GM19238 (cell line): ENCODE data around the gene PI4KA.
A peak's percentile ranks its signal among the peaks of the same experiment; 100 is the strongest.

ENCODE experiments used
- DNase-seq: peaks from one replicate; pipeline ENCODE4 v3.0.0; 2011; ENCODE audit warnings: low spot score; ENCODE audit not compliant: insufficient read length

Gene PI4KA

DNA sequence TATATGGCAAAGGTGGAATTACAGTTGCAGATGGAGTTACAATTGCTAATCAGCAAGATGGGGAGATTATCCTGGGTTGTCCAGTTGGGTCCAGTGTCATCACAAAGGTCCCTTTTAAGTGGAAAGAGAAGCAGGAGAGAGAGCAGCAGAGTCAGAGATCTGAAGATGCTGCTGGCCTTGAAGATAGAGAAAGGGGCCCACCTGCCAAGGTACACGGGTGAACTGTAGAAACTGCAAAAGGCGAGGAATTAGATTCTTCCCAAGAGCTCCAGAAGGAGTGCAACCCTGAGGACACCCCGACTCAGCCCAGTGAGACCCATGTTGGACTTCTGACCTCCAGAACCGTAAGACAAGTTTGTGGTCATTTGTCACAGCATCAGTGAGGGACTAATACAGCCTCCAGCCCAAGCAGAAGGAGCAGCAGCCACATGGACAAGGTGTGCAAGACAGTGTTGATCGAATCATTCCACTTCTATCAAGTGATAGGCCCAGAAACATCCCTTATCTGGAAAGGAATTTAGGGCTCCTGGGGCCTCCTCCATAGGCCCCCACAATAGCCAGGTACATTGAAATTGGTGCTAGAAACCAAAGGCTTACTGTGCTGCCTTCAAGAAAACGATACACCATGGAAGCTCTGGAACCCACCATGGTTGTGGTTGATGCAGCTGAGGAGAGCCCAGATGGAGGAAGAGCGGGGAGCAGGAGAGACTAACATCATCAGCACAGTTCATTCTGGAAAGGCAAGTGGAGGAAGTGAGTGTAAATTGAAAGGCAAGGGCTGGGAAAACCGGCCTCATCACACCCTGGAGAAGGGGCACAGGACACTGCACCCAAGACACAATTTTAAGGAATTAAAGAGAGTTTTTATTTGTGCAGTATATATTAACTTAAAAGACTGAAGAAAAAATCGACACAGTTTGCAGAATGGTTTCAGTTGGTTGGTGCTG is 23.5 kb upstream of the PI4KA start:
- no peak for DNase-seq

DNA sequence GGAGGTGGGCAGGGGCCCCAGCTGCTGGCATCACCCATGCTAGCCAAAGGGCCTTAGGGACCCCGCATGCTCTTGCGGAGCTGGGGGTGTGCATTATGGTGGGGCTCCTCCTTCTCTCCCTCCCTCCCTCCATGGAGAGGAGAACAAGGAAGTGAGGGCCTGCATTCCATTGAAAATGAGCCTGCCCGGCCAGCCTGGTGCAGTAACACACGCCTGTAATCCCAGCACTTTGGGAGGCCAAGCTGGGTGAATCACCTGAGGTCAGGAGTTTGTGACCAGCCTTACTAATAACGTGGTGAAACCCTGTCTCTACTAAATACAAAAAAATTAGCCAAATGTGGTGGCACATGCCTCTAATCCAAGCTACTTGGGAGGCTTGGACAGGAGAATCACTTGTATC is 22.6 kb upstream of the PI4KA start:
- no peak for DNase-seq

- DNase-seq: no peak
Measured at GRCh38 chr22:20877715-20878114, 19.1 kb upstream of the PI4KA start.

DNA sequence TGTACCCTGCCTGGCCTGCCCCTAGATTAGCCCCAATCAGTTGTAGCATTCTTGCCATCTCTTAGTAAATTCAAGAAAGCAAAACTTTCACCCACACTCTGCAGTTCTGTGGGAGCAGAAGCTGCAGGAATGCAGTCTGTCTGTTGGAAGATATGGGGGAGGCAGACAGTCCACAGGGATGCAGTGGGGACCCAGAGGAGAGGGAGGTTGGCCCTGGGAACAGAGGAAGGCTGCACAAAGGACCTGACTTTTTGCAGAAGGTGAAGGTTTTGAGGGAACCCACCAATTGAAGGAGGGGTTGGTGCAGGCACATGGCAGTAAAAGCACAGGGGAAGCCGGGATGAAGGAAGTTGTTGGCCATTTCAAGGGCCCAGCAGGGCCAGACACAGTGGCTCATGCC is 16.7 kb upstream of the PI4KA start:
- no peak for DNase-seq

GRCh38 chr22:20873214-20873613 is 14.6 kb upstream of the PI4KA start:
- no peak for DNase-seq

GRCh38 chr22:20869234-20869633 is 10.6 kb upstream of the PI4KA start:
- DNase-seq: no peak

- no peak for DNase-seq
Measured at GRCh38 chr22:20868025-20868962, 9.7 kb upstream of the PI4KA start.

DNA sequence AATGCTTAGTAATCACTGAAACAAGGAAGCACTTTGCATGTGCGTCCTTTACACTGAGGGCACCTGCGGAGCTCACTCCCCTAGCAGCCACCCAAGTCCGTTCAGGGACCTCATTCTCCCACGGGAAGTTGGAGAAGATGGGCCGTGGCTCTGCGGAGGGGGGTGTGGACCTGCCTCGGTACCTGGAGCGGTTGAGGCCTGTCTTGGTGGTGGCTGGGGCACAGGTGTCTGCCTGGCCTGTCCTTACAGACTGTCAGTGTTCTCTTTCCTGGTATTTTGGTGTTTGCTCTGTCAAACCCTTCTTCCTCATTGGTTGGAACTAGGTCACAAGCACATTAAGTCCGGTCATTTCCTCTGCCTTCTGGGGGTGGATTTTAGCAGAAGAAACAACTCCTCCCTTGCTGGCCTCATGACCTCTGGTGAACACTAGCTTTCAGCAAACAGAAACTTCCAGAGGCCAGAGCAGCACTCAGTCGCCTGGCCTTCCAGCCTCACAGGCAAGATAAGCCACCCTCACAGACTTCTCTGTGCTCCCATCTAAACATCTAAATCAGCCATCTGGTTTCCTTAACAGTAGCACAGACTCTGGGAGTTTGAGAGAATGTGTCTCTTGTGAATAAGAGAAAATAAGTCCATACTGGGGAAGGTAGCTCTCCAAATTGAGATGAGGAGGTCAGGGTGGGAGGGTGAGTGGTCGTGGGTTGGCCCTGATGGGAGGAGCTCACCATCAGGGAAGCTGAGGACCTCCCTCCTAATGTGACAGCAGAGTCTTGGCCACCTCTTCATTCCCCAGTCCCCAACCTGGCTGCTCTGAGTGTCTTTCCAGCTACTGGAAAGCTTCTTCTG is 8.8 kb upstream of the PI4KA start:
- no peak for DNase-seq

DNA sequence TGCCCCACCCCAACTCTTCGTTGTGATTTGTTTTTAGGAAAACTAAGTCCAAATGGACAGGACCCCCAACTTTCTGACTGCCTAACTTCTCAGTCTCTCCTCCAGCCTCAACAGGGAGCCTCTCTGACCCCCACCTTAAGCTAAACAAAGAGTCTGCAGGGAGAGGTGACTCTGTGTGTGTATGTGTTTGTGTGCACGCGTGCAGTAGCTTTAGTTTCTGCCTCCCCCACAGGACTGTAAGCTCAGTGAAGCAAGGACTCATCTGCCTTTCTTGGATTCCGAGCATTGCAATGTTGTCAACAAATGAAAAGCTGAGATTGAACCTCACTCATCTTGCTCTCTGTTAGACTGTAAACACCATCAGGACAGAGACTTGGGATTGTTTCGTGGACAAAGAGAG is 8.1 kb upstream of the PI4KA start:
- DNase-seq: no peak

GRCh38 chr22:20865875-20866445 is 7.3 kb upstream of the PI4KA start:
- DNase-seq: no peak

DNA sequence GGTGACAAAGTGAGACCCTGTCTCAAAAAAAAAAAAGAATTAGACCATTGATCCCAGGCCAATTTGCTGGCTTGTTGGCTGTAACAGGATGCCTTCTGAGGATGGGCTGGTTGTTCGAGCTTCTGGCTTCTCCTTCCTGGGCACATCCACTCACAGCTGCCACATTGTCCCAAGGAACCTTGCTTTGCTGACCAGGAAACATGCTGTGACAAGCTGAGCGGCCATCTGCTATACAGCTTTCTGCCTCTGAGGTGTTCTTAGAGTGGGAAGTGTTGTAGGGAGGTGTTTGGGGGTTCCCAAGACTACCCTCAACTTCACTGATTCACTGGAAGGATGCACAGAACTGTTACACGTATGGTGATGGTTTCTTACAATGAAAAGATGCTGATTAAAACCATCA is 6.7 kb upstream of the PI4KA start:
- DNase-seq: no peak

DNA sequence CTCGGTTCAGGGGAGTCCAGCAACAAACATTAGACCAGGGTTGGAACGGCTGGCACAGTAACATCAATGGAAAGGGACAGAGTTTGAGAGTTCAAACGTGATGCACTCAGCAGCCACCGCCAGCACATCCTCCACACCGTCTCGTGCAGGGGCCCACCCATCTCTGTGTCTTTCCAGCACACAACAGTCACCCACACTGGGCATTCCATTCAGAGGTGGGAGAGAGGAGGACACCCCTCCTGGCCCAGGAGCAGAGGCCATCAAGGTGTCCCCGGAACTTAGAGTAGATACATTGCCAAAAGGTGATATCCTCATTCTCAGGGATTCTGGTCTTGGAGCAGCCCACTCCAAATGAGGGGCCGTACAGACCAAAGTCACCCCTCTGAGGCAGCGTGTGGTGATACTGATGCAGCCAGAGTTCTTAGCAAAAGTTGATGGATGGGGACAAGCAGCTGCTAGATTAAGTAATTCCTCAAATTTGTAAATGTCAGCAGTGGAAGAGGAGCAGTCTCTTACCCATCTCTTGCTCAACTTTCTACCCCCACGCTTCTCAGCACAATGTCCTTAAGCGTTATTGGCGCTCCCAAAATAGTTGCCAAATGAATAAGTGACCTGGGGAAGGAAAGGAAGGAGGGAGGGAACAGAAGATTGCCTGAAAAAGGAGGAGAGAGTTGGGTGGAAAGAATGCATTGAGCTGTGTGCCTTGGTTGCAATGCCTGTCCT is 5.7 kb upstream of the PI4KA start:
- no peak for DNase-seq

GRCh38 chr22:20863366-20863765 is 4.8 kb upstream of the PI4KA start:
- no peak for DNase-seq

DNA sequence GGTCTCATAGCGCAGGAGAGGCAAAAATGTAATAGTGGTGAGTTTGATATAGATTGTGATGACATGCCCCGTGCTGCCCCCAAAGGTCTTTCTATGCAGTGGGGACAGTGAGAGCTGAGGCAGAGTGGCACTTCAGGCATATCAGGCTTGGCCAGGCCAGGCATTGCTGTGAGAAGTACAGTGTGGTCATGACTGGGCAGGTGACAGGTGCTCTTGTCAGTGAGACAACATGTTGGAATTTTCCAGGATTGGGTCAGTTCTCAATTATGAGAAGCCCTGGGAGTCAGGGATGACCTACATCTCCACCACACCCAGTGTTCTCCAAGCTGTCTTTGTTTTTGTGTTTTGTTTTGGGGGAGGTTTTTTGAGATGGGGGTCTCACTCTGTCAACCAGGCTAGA is 3.9 kb upstream of the PI4KA start:
- no peak for DNase-seq

GRCh38 chr22:20859615-20860014 is 1.0 kb upstream of the PI4KA start:
- no peak for DNase-seq

- DNase-seq: peak; percentile 76
Measured at GRCh38 chr22:20857838-20858614, 585 bp downstream of the PI4KA start.

DNA sequence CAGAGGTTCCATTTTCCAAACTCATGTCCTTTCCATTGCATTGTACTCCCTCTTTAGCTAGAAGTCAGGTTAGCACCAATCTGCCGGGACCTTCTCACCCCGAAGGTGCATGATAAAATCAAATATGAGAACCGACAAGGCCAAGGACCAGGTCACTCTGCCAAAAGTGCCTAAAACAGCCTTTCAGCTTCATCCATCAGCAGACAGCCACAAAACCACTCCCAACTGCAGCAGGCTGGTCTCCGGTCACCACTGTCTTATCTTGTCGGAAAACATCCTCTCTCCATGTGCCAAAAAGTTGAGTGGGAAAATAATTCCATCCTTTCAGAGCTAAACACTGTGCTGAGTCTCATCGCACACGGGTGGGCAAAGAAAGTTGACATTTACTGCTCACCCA is 1.4 kb downstream of the PI4KA start:
- DNase-seq: no peak

GRCh38 chr22:20853236-20853660 is 5.4 kb downstream of the PI4KA start:
- DNase-seq: no peak

DNA sequence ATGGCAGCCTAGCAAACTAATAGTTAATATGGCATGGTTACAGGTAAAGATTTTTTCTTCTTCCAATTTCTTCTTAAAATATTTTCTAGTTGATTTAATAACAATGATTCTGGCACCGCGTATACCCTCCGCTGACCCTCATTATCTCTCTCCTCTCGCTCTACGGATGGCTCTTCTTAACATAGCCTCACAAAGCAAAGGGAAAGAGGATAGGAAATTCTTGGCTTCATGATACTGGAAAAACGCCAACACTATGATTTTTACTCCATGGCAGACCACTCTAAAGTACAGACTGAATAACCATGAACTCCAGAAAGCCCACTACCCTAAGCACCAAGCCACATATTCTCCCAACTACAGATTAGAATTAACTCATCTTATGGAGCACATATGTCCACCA is 6.1 kb downstream of the PI4KA start:
- no peak for DNase-seq

DNA sequence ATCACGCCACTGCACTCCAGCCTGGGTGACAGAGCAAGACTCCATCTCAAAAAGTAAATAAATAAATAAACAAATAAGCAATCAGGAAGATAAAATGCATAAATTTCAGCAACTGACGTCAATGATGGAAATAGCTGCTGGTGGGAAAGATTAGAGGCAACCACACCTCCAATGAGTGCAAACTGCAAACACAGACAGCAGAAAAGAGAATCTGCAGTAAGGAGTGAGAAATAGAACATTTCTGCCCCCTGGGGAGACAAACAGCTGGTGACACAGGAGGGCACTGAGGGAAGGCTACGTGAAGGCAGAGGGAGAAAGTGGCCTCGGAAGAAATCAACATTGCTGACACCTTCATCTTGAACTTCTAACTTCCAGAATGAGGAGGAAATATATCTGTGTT is 6.5 kb downstream of the PI4KA start:
- no peak for DNase-seq
